Measurements from ENCODE around the gene PZP.

DNA sequence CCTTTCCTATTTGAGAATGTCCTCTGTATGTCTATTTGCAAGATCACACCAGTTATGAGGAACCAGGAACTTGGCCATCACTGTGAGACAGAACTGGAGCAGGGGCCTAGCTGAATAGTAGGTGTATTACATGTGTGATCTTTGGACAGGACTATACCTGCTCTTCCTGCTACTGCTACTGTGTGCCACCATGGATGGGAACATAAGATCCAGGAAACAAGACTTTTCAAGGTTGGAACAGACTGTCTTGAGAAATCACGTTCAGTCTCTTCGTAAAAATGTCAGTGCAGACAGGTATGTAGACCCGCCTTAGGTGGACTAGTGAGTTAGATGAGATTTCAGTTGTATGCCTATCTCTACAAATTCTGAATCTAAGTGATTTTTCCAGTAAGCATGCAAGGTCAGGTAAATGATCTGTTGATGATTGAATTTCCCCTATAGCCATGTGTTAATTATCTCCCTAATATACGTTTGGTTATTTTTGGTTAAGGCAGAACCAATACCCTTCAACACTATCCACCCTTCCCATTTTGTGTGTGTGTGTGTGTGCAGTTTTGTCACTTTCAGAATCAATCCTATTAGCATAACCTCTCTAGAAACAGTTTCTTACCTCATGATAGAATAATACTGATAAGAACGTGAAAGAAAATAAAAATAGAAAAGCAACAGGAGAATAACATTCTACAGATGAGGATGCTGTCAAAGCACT lies 99.5 kb downstream of the PZP start:
- TF ChIP-seq, protein P1, sequence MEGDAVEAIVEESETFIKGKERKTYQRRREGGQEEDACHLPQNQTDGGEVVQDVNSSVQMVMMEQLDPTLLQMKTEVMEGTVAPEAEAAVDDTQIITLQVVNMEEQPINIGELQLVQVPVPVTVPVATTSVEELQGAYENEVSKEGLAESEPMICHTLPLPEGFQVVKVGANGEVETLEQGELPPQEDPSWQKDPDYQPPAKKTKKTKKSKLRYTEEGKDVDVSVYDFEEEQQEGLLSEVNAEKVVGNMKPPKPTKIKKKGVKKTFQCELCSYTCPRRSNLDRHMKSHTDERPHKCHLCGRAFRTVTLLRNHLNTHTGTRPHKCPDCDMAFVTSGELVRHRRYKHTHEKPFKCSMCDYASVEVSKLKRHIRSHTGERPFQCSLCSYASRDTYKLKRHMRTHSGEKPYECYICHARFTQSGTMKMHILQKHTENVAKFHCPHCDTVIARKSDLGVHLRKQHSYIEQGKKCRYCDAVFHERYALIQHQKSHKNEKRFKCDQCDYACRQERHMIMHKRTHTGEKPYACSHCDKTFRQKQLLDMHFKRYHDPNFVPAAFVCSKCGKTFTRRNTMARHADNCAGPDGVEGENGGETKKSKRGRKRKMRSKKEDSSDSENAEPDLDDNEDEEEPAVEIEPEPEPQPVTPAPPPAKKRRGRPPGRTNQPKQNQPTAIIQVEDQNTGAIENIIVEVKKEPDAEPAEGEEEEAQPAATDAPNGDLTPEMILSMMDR (IDR thresholded peaks at IDR 0.05): no peak
- no peak for TF ChIP-seq POLR2A (IDR thresholded peaks at IDR 0.05)
